OCI-LY7 (cell line): Measurements from ENCODE around the gene TNFRSF12A.

ENCODE experiments used
- CTCF ChIP-seq: fragments of 200-600 bp; sonication (generic); conservative IDR thresholded peaks from 2 replicates; pipeline ENCODE4 v1.5.1; 2014; ENCODE audit warnings: mild to moderate bottlenecking, antibody characterized with exemption, low read length, moderate library complexity, mixed read lengths
- EZH2phosphoT487 ChIP-seq: fragments of 200-600 bp; sonication (generic); IDR thresholded peaks from 2 replicates; pipeline ENCODE4 v1.6.1; 2018; ENCODE audit warnings: low read depth, borderline replicate concordance, mild to moderate bottlenecking, mixed run types, antibody characterized with exemption, low read length, moderate library complexity, mixed read lengths

GRCh38 chr16:3070608-3071111 is 50.5 kb downstream of the TNFRSF12A start:
- TF ChIP-seq CTCF (no peak), EZH2phosphoT487 (no peak)
